Liver (tissue), 3 donors: ENCODE results near the gene KATNB1.

Experiments used
- FOXA1 ChIP-seq: IDR thresholded peaks from 2 replicates; pipeline ENCODE4 v1.6.1; 2016; ENCODE audit warnings: antibody characterized with exemption
- SP1 ChIP-seq: IDR thresholded peaks from 2 replicates; pipeline ENCODE4 v1.6.1; 2018; ENCODE audit warnings: antibody characterized with exemption, mild to moderate bottlenecking
- YY1 ChIP-seq: IDR thresholded peaks from 2 replicates; pipeline ENCODE4 v1.6.1; 2016; ENCODE audit warnings: antibody characterized with exemption, mild to moderate bottlenecking
- TF ChIP-seq, protein P1 (sequence below): IDR thresholded peaks from 2 replicates; pipeline ENCODE4 v1.6.1; 2016; ENCODE audit warnings: antibody characterized with exemption
- TF ChIP-seq, protein P2 (sequence below): fragments of 150-350 bp; IDR thresholded peaks from 2 replicates; pipeline ENCODE4 v1.5.1; 2017; ENCODE audit warnings: improper control_type of control experiment, low read depth, low read length; ENCODE audit not compliant: missing input control
- TF ChIP-seq, protein P3 (sequence below): IDR thresholded peaks from 2 replicates; pipeline ENCODE4 v1.6.1; 2016; ENCODE audit warnings: antibody characterized with exemption
- TF ChIP-seq, protein P4 (sequence below): IDR thresholded peaks from 2 replicates; pipeline ENCODE4 v1.6.1; 2016; ENCODE audit warnings: antibody characterized with exemption
- donor health status: healthy.
- donor health status: healthy.

DNA sequence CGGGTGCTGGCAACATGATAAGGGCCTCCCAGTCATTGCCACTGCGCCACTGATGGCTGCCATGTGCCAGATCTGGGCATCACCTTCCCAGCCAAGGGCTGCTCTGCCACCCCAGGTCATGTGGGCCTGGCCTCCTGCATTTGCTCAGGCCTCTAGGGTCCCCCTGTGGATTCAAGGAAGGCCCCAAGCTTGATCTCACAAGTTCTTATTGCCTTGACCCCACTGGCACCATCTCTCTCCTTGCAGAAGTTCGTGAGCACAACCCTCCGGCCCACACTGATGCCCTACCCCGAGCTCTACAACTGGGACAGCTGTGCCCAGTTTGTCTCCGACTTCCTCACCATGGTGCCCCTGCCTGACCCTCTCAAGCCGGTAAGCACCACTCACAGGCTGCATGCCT is 35.7 kb upstream of the KATNB1 start:
- TF ChIP-seq, protein P1, sequence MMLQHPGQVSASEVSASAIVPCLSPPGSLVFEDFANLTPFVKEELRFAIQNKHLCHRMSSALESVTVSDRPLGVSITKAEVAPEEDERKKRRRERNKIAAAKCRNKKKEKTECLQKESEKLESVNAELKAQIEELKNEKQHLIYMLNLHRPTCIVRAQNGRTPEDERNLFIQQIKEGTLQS = no peak
- TF ChIP-seq, protein P2, sequence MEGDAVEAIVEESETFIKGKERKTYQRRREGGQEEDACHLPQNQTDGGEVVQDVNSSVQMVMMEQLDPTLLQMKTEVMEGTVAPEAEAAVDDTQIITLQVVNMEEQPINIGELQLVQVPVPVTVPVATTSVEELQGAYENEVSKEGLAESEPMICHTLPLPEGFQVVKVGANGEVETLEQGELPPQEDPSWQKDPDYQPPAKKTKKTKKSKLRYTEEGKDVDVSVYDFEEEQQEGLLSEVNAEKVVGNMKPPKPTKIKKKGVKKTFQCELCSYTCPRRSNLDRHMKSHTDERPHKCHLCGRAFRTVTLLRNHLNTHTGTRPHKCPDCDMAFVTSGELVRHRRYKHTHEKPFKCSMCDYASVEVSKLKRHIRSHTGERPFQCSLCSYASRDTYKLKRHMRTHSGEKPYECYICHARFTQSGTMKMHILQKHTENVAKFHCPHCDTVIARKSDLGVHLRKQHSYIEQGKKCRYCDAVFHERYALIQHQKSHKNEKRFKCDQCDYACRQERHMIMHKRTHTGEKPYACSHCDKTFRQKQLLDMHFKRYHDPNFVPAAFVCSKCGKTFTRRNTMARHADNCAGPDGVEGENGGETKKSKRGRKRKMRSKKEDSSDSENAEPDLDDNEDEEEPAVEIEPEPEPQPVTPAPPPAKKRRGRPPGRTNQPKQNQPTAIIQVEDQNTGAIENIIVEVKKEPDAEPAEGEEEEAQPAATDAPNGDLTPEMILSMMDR = no peak
- TF ChIP-seq SP1 = no peak
- TF ChIP-seq, protein P3, sequence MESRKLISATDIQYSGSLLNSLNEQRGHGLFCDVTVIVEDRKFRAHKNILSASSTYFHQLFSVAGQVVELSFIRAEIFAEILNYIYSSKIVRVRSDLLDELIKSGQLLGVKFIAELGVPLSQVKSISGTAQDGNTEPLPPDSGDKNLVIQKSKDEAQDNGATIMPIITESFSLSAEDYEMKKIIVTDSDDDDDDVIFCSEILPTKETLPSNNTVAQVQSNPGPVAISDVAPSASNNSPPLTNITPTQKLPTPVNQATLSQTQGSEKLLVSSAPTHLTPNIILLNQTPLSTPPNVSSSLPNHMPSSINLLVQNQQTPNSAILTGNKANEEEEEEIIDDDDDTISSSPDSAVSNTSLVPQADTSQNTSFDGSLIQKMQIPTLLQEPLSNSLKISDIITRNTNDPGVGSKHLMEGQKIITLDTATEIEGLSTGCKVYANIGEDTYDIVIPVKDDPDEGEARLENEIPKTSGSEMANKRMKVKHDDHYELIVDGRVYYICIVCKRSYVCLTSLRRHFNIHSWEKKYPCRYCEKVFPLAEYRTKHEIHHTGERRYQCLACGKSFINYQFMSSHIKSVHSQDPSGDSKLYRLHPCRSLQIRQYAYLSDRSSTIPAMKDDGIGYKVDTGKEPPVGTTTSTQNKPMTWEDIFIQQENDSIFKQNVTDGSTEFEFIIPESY = no peak
- no peak for TF ChIP-seq FOXA1
- TF ChIP-seq, protein P4, sequence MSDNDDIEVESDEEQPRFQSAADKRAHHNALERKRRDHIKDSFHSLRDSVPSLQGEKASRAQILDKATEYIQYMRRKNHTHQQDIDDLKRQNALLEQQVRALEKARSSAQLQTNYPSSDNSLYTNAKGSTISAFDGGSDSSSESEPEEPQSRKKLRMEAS = no peak
- no peak for TF ChIP-seq YY1
